K562 (cell line): ENCODE results near the gene OR1I1. TPM values are rescaled to one million over a fixed set of nuclear protein-coding genes. Genes with fewer than 3 reads are reported as not detected.

Experiments
- ATAC-seq: fragments of 200-7000 bp; cut with Tn5 transposase; 3 replicates; pipeline ENCODE4 v1.9.1; 2020; ENCODE audit warnings: moderate library complexity
- BruUV-seq: library from RNA; stranded (reverse); fragments of 400-500 nt; replicated peaks from 2 replicates; lab custom pipeline; 2021; lab: Mats Ljungman, UMichigan
- CTCF ChIA-PET: fragments of 300-600 bp; formaldehyde crosslinking; extraction: SDS; loops from one replicate; lab custom pipeline; 2021; ENCODE audit warnings: low intra/inter-chr PET ratio; lab: Yijun Ruan, JAX
- POLR2A ChIA-PET: fragments of 300-600, 350-650 bp; sonication (Branson Sonifier 250); formaldehyde crosslinking; extraction: SDS; loops from one replicate; lab custom pipeline; 2021; ENCODE audit warnings: antibody characterized with exemption, inconsistent platforms; lab: Yijun Ruan, JAX
- DNase-seq, 4 experiments: peaks; one replicate each; pipeline versions ENCODE4 v3.0.0 to v3.0.0-alpha.2; 2011 to 2018; ENCODE audit warnings: low spot score in 3 of 4, mixed read lengths in 3 of 4; ENCODE audit errors: extremely low read depth in 1 of 4
- FAIRE-seq: peaks from 2 replicates; lab custom pipeline; 2011; peaks lifted over from hg19 to GRCh38; lab: Jason Lieb, UNC
- H2AFZ ChIP-seq: 2 replicates; pipeline ENCODE4 v1.6.0; 2011; ENCODE audit warnings: low read depth, low read length, control low read depth, inconsistent platforms
- H3K27ac ChIP-seq: fragments of 200-600 bp; 3 replicates; pipeline ENCODE4 v1.8.0; 2011; ENCODE audit warnings: low read depth, mild to moderate bottlenecking, control low read depth, inconsistent platforms, low read length, moderate library complexity, mixed read lengths; ENCODE audit errors: extremely low read depth
- H3K27me3 ChIP-seq, 2 experiments: fragments of 300-600 bp in 1 of 2; 2 replicates in 1 of 2; 3 replicates in 1 of 2; pipeline versions ENCODE4 v1.6.0 to v1.8.0; 2011; ENCODE audit warnings: inconsistent platforms in 2 of 2, low read length in 2 of 2, mild to moderate bottlenecking in 1 of 2, mixed read lengths in 1 of 2, moderate library complexity in 1 of 2; ENCODE audit not compliant: control insufficient read depth in 2 of 2, insufficient read depth in 2 of 2
- H3K36me3 ChIP-seq: fragments of 300-600 bp; 3 replicates; pipeline ENCODE4 v1.8.0; 2011; ENCODE audit warnings: mild to moderate bottlenecking, low read length, inconsistent platforms; ENCODE audit not compliant: control insufficient read depth, insufficient read depth
- H3K4me1 ChIP-seq, 2 experiments: fragments of 200-600 bp in 1 of 2; replicated peaks in 1 of 2; 2 replicates in 1 of 2; 3 replicates in 1 of 2; pipeline versions ENCODE4 v1.5.1 to v1.8.0; 2011; ENCODE audit warnings: inconsistent platforms in 2 of 2, low read length in 2 of 2, mild to moderate bottlenecking in 1 of 2, mixed read lengths in 1 of 2, moderate library complexity in 1 of 2; ENCODE audit not compliant: control insufficient read depth in 2 of 2, insufficient read depth in 2 of 2
- H3K4me2 ChIP-seq: 2 replicates; pipeline ENCODE4 v1.6.1; 2011; ENCODE audit warnings: low read length, control low read depth, inconsistent platforms, mixed read lengths; ENCODE audit not compliant: insufficient read depth
- H3K4me3 ChIP-seq: fragments of 200-600 bp; sonication (generic), shearing (Covaris generic); 2 replicates; pipeline ENCODE4 v1.5.1; 2016; ENCODE audit warnings: control low read depth, inconsistent platforms
- H3K79me2 ChIP-seq: fragments of 200-600 bp; 3 replicates; pipeline ENCODE4 v1.8.0; 2011; ENCODE audit warnings: low read length, inconsistent platforms; ENCODE audit not compliant: control insufficient read depth, insufficient read depth
- H3K9ac ChIP-seq, 2 experiments: 2 replicates each; pipeline versions ENCODE4 v1.6.0 to v1.6.1; 2011; ENCODE audit warnings: low read depth in 2 of 2, low read length in 2 of 2, control low read depth in 1 of 2, inconsistent platforms in 1 of 2, mild to moderate bottlenecking in 1 of 2, mixed read lengths in 1 of 2; ENCODE audit not compliant: insufficient read depth in 1 of 2
- H3K9me1 ChIP-seq: one replicate; pipeline ENCODE4 v1.6.0; 2011; ENCODE audit warnings: inconsistent platforms, mild to moderate bottlenecking, low read length, moderate library complexity; ENCODE audit not compliant: control insufficient read depth, insufficient read depth
- H3K9me3 ChIP-seq: replicated peaks from 2 replicates; pipeline ENCODE4 v1.5.1; 2011; ENCODE audit warnings: low read depth, low read length, inconsistent platforms; ENCODE audit not compliant: control insufficient read depth, insufficient read depth
- H4K20me1 ChIP-seq: replicated peaks from 2 replicates; pipeline ENCODE4 v1.6.1; 2011; ENCODE audit warnings: low read length, inconsistent platforms, mixed read lengths; ENCODE audit not compliant: control insufficient read depth, insufficient read depth
- HMBOX1 ChIP-seq: sonication (generic); IDR thresholded peaks from 2 replicates; pipeline ENCODE4 v1.6.1; 2016
- PHTF2 ChIP-seq: fragments of 250-450 bp; sonication (Bioruptor Pico); IDR thresholded peaks from 2 replicates; pipeline ENCODE4 v1.5.0; 2021; ENCODE audit warnings: mild to moderate bottlenecking
- USF2 ChIP-seq: sonication (generic); formaldehyde crosslinking; IDR thresholded peaks from 2 replicates; pipeline ENCODE4 v1.5.0; 2020; ENCODE audit warnings: missing genetic modification reagents
- ZNF561 ChIP-seq: fragments of 450-650 bp; formaldehyde crosslinking; conservative IDR thresholded peaks from 2 replicates; pipeline ENCODE4 v1.4.0; 2020; ENCODE audit warnings: mild to moderate bottlenecking, moderate library complexity
- ZNF75A ChIP-seq: fragments of 450-650 bp; formaldehyde crosslinking; IDR thresholded peaks from 2 replicates; pipeline ENCODE4 v1.4.0; 2020; ENCODE audit warnings: mild to moderate bottlenecking
- ZNF76 ChIP-seq: fragments of 250-450 bp; sonication (Bioruptor Pico); IDR thresholded peaks from 2 replicates; pipeline ENCODE4 v1.4.0; 2020; ENCODE audit warnings: mild to moderate bottlenecking, moderate library complexity, borderline replicate concordance
- WGBS: fragments of 100-300 bp; shearing (Covaris generic); methylation state at CpG from one replicate; pipeline ENCODE4 v1.1.6; 2016; ENCODE audit warnings: low coverage, mixed read lengths; ENCODE audit not compliant: insufficient coverage; ENCODE audit errors: missing lambda C conversion rate; 5-methylcytosine and 5-hydroxymethylcytosine counted together
- in situ Hi-C: fragments of 300-500 bp; cut with MboI; formaldehyde crosslinking; loops from 4 replicates; pipeline ENCODE4 v1.15.0; 2018; ENCODE audit warnings: inconsistent platforms, mixed read lengths
- intact Hi-C: fragments of 100-400 bp; cut with micrococcal nuclease; formaldehyde crosslinking; loops from 2 replicates; pipeline ENCODE4 v1.14.2; 2022
- polyA plus RNA-seq, 8 experiments: library from polyadenylated mRNA; depleted of rRNA in 4 of 8; stranded (reverse) in 5 of 8; unstranded in 3 of 8; fragments of >200 nt; fragmentation: Nextera tagmentation in 2 of 8; fragmentation: Illumina TruSeq in 1 of 8; extraction: Ambion mirVana in 2 of 8; extraction: Trizol in 1 of 8; gene quantifications; 2 replicates each; pipeline versions ENCODE4 v1.2.1 to v1.2.3, GENCODE V29; 2011 to 2014; ENCODE audit warnings: inconsistent platforms in 1 of 8, missing spikeins in 1 of 8
- total RNA-seq, 7 experiments: library from RNA; depleted of rRNA in 6 of 7; stranded (reverse); fragments of >200 nt in 6 of 7; fragmentation: Illumina TruSeq in 2 of 7; extraction: Trizol in 2 of 7; gene quantifications; 2 replicates each; pipeline versions ENCODE4 v1.2.1 to v1.2.3, GENCODE V29; 2011 to 2021; ENCODE audit warnings: low replicate concordance in 1 of 7
- TF ChIP-seq, protein P1 (sequence below): fragments of 250-450 bp; sonication (Bioruptor Pico); IDR thresholded peaks from 2 replicates; pipeline ENCODE4 v1.4.0; 2020
- TF ChIP-seq, protein P2 (sequence below): fragments of 250-450 bp; sonication (Bioruptor Pico); IDR thresholded peaks from 2 replicates; pipeline ENCODE4 v1.9.0; 2021; ENCODE audit warnings: mild to moderate bottlenecking, inconsistent platforms
- TF ChIP-seq, protein P3 (sequence below): fragments of 250-450 bp; sonication (Bioruptor Pico); IDR thresholded peaks from 2 replicates; pipeline ENCODE4 v1.5.0; 2022; ENCODE audit warnings: mild to moderate bottlenecking

The OR1I1 gene
- total and polyA plus RNA-seq, 9 of the 15 experiments (the other 6 are each of a cell fraction or from before 2014, with no cell fraction given) = not detected

DNA sequence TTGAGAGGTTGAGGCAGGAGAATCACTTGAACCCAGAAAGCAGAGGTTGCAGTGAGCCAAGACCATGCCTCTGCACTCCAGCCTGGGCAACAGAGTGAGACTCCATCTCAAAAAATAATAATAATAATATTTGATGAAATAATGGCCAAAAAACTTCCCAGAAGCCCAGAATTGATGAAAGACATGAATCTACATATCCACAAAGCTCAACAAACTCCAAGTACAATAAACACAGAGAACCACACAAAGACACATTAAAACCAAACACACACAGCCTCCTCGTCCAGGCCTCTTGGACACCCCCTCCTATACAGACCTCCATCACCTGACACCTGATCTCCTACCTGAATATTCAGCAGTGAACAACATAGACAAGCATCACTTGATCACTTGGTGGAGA, 22.0 kb downstream of the OR1I1 start:
- Histone ChIP-seq H3K4me2 (no peak overlapping the region), H3K36me3 (no peaks in the 10 kb centered on the region), H3K27ac (no peak overlapping the region), H4K20me1 (no peaks in the 10 kb centered on the region), H3K9ac (no peak overlapping the region), H3K9me1 (no peaks in the 10 kb centered on the region), H3K4me1 (no peaks in the 10 kb centered on the region), H2AFZ (no peak overlapping the region), H3K79me2 (no peaks in the 10 kb centered on the region), H3K4me3 (no peak overlapping the region), H3K9me3 (peaks cover 3% of the 10 kb centered on the region), H3K27me3 (peaks cover 7 to 23% of the 10 kb centered on the region in 2 experiments; a peak in 3 of 5 replicates)
- in situ Hi-C loops (no loop called here), intact Hi-C loops (no loop called here)
- 0% methylated on average over 1 of the region's 1 CpG for WGBS
- FAIRE-seq = no peak
- no peak for ATAC-seq
- TF ChIP-seq, protein P1, sequence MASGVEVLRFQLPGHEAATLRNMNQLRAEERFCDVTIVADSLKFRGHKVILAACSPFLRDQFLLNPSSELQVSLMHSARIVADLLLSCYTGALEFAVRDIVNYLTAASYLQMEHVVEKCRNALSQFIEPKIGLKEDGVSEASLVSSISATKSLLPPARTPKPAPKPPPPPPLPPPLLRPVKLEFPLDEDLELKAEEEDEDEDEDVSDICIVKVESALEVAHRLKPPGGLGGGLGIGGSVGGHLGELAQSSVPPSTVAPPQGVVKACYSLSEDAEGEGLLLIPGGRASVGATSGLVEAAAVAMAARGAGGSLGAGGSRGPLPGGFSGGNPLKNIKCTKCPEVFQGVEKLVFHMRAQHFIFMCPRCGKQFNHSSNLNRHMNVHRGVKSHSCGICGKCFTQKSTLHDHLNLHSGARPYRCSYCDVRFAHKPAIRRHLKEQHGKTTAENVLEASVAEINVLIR (CRISPR knock-in tag) = no peak
- TF ChIP-seq HMBOX1 = no peak
- TF ChIP-seq ZNF76 = no peak
- TF ChIP-seq, protein P2, sequence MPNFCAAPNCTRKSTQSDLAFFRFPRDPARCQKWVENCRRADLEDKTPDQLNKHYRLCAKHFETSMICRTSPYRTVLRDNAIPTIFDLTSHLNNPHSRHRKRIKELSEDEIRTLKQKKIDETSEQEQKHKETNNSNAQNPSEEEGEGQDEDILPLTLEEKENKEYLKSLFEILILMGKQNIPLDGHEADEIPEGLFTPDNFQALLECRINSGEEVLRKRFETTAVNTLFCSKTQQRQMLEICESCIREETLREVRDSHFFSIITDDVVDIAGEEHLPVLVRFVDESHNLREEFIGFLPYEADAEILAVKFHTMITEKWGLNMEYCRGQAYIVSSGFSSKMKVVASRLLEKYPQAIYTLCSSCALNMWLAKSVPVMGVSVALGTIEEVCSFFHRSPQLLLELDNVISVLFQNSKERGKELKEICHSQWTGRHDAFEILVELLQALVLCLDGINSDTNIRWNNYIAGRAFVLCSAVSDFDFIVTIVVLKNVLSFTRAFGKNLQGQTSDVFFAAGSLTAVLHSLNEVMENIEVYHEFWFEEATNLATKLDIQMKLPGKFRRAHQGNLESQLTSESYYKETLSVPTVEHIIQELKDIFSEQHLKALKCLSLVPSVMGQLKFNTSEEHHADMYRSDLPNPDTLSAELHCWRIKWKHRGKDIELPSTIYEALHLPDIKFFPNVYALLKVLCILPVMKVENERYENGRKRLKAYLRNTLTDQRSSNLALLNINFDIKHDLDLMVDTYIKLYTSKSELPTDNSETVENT (CRISPR knock-in tag) = no peak
- no peak for TF ChIP-seq ZNF561 (CRISPR knock-in tag)
- TF ChIP-seq USF2 = no peak
- no peak for TF ChIP-seq PHTF2
- no peak for TF ChIP-seq ZNF75A (CRISPR knock-in tag)
- TF ChIP-seq, protein P3, sequence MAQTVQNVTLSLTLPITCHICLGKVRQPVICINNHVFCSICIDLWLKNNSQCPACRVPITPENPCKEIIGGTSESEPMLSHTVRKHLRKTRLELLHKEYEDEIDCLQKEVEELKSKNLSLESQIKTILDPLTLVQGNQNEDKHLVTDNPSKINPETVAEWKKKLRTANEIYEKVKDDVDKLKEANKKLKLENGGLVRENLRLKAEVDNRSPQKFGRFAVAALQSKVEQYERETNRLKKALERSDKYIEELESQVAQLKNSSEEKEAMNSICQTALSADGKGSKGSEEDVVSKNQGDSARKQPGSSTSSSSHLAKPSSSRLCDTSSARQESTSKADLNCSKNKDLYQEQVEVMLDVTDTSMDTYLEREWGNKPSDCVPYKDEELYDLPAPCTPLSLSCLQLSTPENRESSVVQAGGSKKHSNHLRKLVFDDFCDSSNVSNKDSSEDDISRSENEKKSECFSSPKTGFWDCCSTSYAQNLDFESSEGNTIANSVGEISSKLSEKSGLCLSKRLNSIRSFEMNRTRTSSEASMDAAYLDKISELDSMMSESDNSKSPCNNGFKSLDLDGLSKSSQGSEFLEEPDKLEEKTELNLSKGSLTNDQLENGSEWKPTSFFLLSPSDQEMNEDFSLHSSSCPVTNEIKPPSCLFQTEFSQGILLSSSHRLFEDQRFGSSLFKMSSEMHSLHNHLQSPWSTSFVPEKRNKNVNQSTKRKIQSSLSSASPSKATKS = no peak
- no peak for DNase-seq
- CTCF ChIA-PET = no interaction called here
- POLR2A ChIA-PET = no interaction called here
- BruUV-seq = no TSS peak
